GM19025 (cell line): Measurements from ENCODE around the gene NPEPPS.

Experiments used
- ATAC-seq: cut with Tn5 transposase; IDR thresholded peaks from one replicate; pipeline ENCODE4 v1.9.1; 2021; ENCODE audit warnings: mild to moderate bottlenecking, low read depth, moderate library complexity; ENCODE audit not compliant: unreplicated experiment

NPEPPS gene

GRCh38 chr17:47628014-47628566, 97.2 kb downstream of the NPEPPS start:
- ATAC-seq, result no peak

GRCh38 chr17:47629826-47630225, 98.9 kb downstream of the NPEPPS start:
- no peak for ATAC-seq

- ATAC-seq, result no peak
These were observed 99.7 kb downstream of the NPEPPS start for GRCh38 chr17:47630614-47631013.

- no peak for ATAC-seq
These were observed 102.1 kb downstream of the NPEPPS start for GRCh38 chr17:47632991-47633390.

- no peak for ATAC-seq
These were observed 103.1 kb downstream of the NPEPPS start for GRCh38 chr17:47633996-47634395.

GRCh38 chr17:47634870-47635269, 104.0 kb downstream of the NPEPPS start:
- no peak for ATAC-seq

- no peak for ATAC-seq
These were observed 104.8 kb downstream of the NPEPPS start for GRCh38 chr17:47635734-47636133.

GRCh38 chr17:47636273-47637030, 105.5 kb downstream of the NPEPPS start:
- no peak for ATAC-seq

- ATAC-seq, result no peak
These were observed 108.0 kb downstream of the NPEPPS start for GRCh38 chr17:47638903-47639302.

- no peak for ATAC-seq
These were observed 109.2 kb downstream of the NPEPPS start for GRCh38 chr17:47640076-47640475.

- ATAC-seq, result no peak
These were observed 110.3 kb downstream of the NPEPPS start for GRCh38 chr17:47641202-47641601.

GRCh38 chr17:47643116-47643515, 112.2 kb downstream of the NPEPPS start:
- no peak for ATAC-seq

GRCh38 chr17:47644324-47644723, 113.4 kb downstream of the NPEPPS start:
- ATAC-seq, result no peak

GRCh38 chr17:47649153-47649971, 118.5 kb downstream of the NPEPPS start, which contains the start of gene KPNB1:
Gene KPNB1 (plus strand): TSS chr17:47649919. CDS start chr17:47650245, 326 bp downstream.
- peak; percentile 85 for ATAC-seq

- no peak for ATAC-seq
These were observed 119.1 kb downstream of the NPEPPS start for GRCh38 chr17:47649972-47650524.

- ATAC-seq, result peak; percentile 46
These were observed 119.9 kb downstream of the NPEPPS start for GRCh38 chr17:47650525-47651522.

GRCh38 chr17:47651704-47652103, 120.8 kb downstream of the NPEPPS start:
- ATAC-seq, result no peak

- no peak for ATAC-seq
These were observed 121.7 kb downstream of the NPEPPS start for GRCh38 chr17:47652570-47652969.

- ATAC-seq, result no peak
These were observed 122.5 kb downstream of the NPEPPS start for GRCh38 chr17:47653442-47653841.

- no peak for ATAC-seq
These were observed 124.1 kb downstream of the NPEPPS start for GRCh38 chr17:47654991-47655390.
